Measurements from ENCODE around the gene PRIMPOL.

The PRIMPOL gene

GRCh38 chr4:184693056-184693455 is 43.5 kb downstream of the PRIMPOL start:
- Histone ChIP-seq H3K27ac (ENCODE audit: low read depth, low read length) (no peak overlapping the region), H3K36me3 (ENCODE audit: insufficient read depth, low read length) (peaks cover 56% of the 10 kb centered on the region), H3K9me3 (ENCODE audit: insufficient read depth, low read depth, low read length) (no peaks in the 10 kb centered on the region), H3K27me3 (ENCODE audit: insufficient read depth, low read length) (no peaks in the 10 kb centered on the region), H3K4me3 (ENCODE audit: low read length) (no peak overlapping the region), H3K9ac (ENCODE audit: low read depth, low read length) (no peak overlapping the region), H3K4me1 (ENCODE audit: insufficient read depth, low read length) (peaks cover 8% of the 10 kb centered on the region; the same call in 1 of the 2 replicates)
- 94% methylated on average over 5 of the region's 5 CpGs for WGBS

GRCh38 chr4:184694412-184694956 is 44.9 kb downstream of the PRIMPOL start:
- no peak overlapping the region for H3K4me3 ChIP-seq (ENCODE audit: low read length)
- H3K27ac ChIP-seq (ENCODE audit: low read depth, low read length), result no peak overlapping the region
- H3K36me3 ChIP-seq (ENCODE audit: insufficient read depth, low read length), result peaks cover 67% of the 10 kb centered on the region
- no peak overlapping the region for H3K9ac ChIP-seq (ENCODE audit: low read depth, low read length)
- H3K27me3 ChIP-seq (ENCODE audit: insufficient read depth, low read length), result no peaks in the 10 kb centered on the region
- H3K9me3 ChIP-seq (ENCODE audit: insufficient read depth, low read depth, low read length), result no peaks in the 10 kb centered on the region
- no peaks in the 10 kb centered on the region for H3K4me1 ChIP-seq (ENCODE audit: insufficient read depth, low read length)

GRCh38 chr4:184695178-184695896 is 45.8 kb downstream of the PRIMPOL start:
- Histone ChIP-seq H3K9me3 (ENCODE audit: insufficient read depth, low read depth, low read length) (no peaks in the 10 kb centered on the region), H3K27me3 (ENCODE audit: insufficient read depth, low read length) (no peaks in the 10 kb centered on the region), H3K36me3 (ENCODE audit: insufficient read depth, low read length) (peaks cover 73% of the 10 kb centered on the region), H3K4me3 (ENCODE audit: low read length) (no peak overlapping the region), H3K4me1 (ENCODE audit: insufficient read depth, low read length) (no peaks in the 10 kb centered on the region), H3K27ac (ENCODE audit: low read depth, low read length) (no peak overlapping the region), H3K9ac (ENCODE audit: low read depth, low read length) (no peak overlapping the region)
- 95% methylated on average over 3 of the region's 3 CpGs for WGBS

GRCh38 chr4:184697956-184698355 is 48.4 kb downstream of the PRIMPOL start:
- Histone ChIP-seq H3K4me1 (ENCODE audit: insufficient read depth, low read length) (no peaks in the 10 kb centered on the region), H3K9me3 (ENCODE audit: insufficient read depth, low read depth, low read length) (no peaks in the 10 kb centered on the region), H3K9ac (ENCODE audit: low read depth, low read length) (no peak overlapping the region), H3K27ac (ENCODE audit: low read depth, low read length) (no peak overlapping the region), H3K36me3 (ENCODE audit: insufficient read depth, low read length) (peaks cover 94% of the 10 kb centered on the region), H3K27me3 (ENCODE audit: insufficient read depth, low read length) (no peaks in the 10 kb centered on the region), H3K4me3 (ENCODE audit: low read length) (no peak overlapping the region)
- over 99% methylated on average over 3 of the region's 3 CpGs for WGBS

GRCh38 chr4:184699941-184700340 is 50.4 kb downstream of the PRIMPOL start:
- Histone ChIP-seq H3K27me3 (ENCODE audit: insufficient read depth, low read length) (no peaks in the 10 kb centered on the region), H3K36me3 (ENCODE audit: insufficient read depth, low read length) (peaks cover 94% of the 10 kb centered on the region), H3K4me1 (ENCODE audit: insufficient read depth, low read length) (no peaks in the 10 kb centered on the region), H3K9ac (ENCODE audit: low read depth, low read length) (no peak overlapping the region), H3K4me3 (ENCODE audit: low read length) (no peak overlapping the region), H3K27ac (ENCODE audit: low read depth, low read length) (no peak overlapping the region), H3K9me3 (ENCODE audit: insufficient read depth, low read depth, low read length) (no peaks in the 10 kb centered on the region)
- 93% methylated on average over 3 of the region's 4 CpGs for WGBS

- Histone ChIP-seq H3K4me1 (ENCODE audit: insufficient read depth, low read length) (no peaks in the 10 kb centered on the region), H3K9ac (ENCODE audit: low read depth, low read length) (no peak overlapping the region), H3K27ac (ENCODE audit: low read depth, low read length) (no peak overlapping the region), H3K9me3 (ENCODE audit: insufficient read depth, low read depth, low read length) (no peaks in the 10 kb centered on the region), H3K27me3 (ENCODE audit: insufficient read depth, low read length) (no peaks in the 10 kb centered on the region), H3K36me3 (ENCODE audit: insufficient read depth, low read length) (peaks cover 94% of the 10 kb centered on the region), H3K4me3 (ENCODE audit: low read length) (no peak overlapping the region)
- WGBS, result 90% methylated on average over 2 of the region's 2 CpGs
Observed at GRCh38 chr4:184702114-184702513, 52.6 kb downstream of the PRIMPOL start.

- Histone ChIP-seq H3K9ac (ENCODE audit: low read depth, low read length) (no peak overlapping the region), H3K27me3 (ENCODE audit: insufficient read depth, low read length) (no peaks in the 10 kb centered on the region), H3K4me3 (ENCODE audit: low read length) (no peak overlapping the region), H3K27ac (ENCODE audit: low read depth, low read length) (no peak overlapping the region), H3K36me3 (ENCODE audit: insufficient read depth, low read length) (peaks cover 100% of the 10 kb centered on the region), H3K9me3 (ENCODE audit: insufficient read depth, low read depth, low read length) (no peaks in the 10 kb centered on the region), H3K4me1 (ENCODE audit: insufficient read depth, low read length) (no peaks in the 10 kb centered on the region)
- WGBS, result 99% methylated on average over 4 of the region's 5 CpGs
Observed at GRCh38 chr4:184705692-184706091, 56.2 kb downstream of the PRIMPOL start.

- Histone ChIP-seq H3K4me3 (ENCODE audit: low read length) (no peak overlapping the region), H3K9ac (ENCODE audit: low read depth, low read length) (no peak overlapping the region), H3K4me1 (ENCODE audit: insufficient read depth, low read length) (no peaks in the 10 kb centered on the region), H3K36me3 (ENCODE audit: insufficient read depth, low read length) (peaks cover 100% of the 10 kb centered on the region), H3K27ac (ENCODE audit: low read depth, low read length) (no peak overlapping the region), H3K9me3 (ENCODE audit: insufficient read depth, low read depth, low read length) (no peaks in the 10 kb centered on the region), H3K27me3 (ENCODE audit: insufficient read depth, low read length) (no peaks in the 10 kb centered on the region)
- 92% methylated on average over 1 of the region's 1 CpG for WGBS
Observed at GRCh38 chr4:184706453-184706852, 56.9 kb downstream of the PRIMPOL start.

GRCh38 chr4:184712322-184712721 is 62.8 kb downstream of the PRIMPOL start:
- no peaks in the 10 kb centered on the region for H3K9me3 ChIP-seq (ENCODE audit: insufficient read depth, low read depth, low read length)
- no peaks in the 10 kb centered on the region for H3K27me3 ChIP-seq (ENCODE audit: insufficient read depth, low read length)
- no peak overlapping the region for H3K4me3 ChIP-seq (ENCODE audit: low read length)
- no peaks in the 10 kb centered on the region for H3K4me1 ChIP-seq (ENCODE audit: insufficient read depth, low read length)
- H3K27ac ChIP-seq (ENCODE audit: low read depth, low read length), result no peak overlapping the region
- H3K36me3 ChIP-seq (ENCODE audit: insufficient read depth, low read length), result peaks cover 100% of the 10 kb centered on the region
- H3K9ac ChIP-seq (ENCODE audit: low read depth, low read length), result no peak overlapping the region

GRCh38 chr4:184713887-184714286 is 64.3 kb downstream of the PRIMPOL start:
- H3K4me1 ChIP-seq (ENCODE audit: insufficient read depth, low read length), result no peaks in the 10 kb centered on the region
- no peak overlapping the region for H3K9ac ChIP-seq (ENCODE audit: low read depth, low read length)
- no peak overlapping the region for H3K4me3 ChIP-seq (ENCODE audit: low read length)
- no peak overlapping the region for H3K27ac ChIP-seq (ENCODE audit: low read depth, low read length)
- no peaks in the 10 kb centered on the region for H3K9me3 ChIP-seq (ENCODE audit: insufficient read depth, low read depth, low read length)
- WGBS, result 53% methylated on average over 2 of the region's 2 CpGs
- no peaks in the 10 kb centered on the region for H3K27me3 ChIP-seq (ENCODE audit: insufficient read depth, low read length)
- peaks cover 100% of the 10 kb centered on the region for H3K36me3 ChIP-seq (ENCODE audit: insufficient read depth, low read length)

GRCh38 chr4:184715526-184715925 is 66.0 kb downstream of the PRIMPOL start:
- no peak overlapping the region for H3K27ac ChIP-seq (ENCODE audit: low read depth, low read length)
- H3K4me3 ChIP-seq (ENCODE audit: low read length), result no peak overlapping the region
- H3K27me3 ChIP-seq (ENCODE audit: insufficient read depth, low read length), result no peaks in the 10 kb centered on the region
- H3K9ac ChIP-seq (ENCODE audit: low read depth, low read length), result no peak overlapping the region
- H3K9me3 ChIP-seq (ENCODE audit: insufficient read depth, low read depth, low read length), result no peaks in the 10 kb centered on the region
- WGBS, result 91% methylated on average over 4 of the region's 4 CpGs
- no peaks in the 10 kb centered on the region for H3K4me1 ChIP-seq (ENCODE audit: insufficient read depth, low read length)
- peaks cover 100% of the 10 kb centered on the region for H3K36me3 ChIP-seq (ENCODE audit: insufficient read depth, low read length)

- H3K9me3 ChIP-seq (ENCODE audit: insufficient read depth, low read depth, low read length), result no peaks in the 10 kb centered on the region
- peaks cover 99% of the 10 kb centered on the region for H3K36me3 ChIP-seq (ENCODE audit: insufficient read depth, low read length)
- no peak overlapping the region for H3K4me3 ChIP-seq (ENCODE audit: low read length)
- no peaks in the 10 kb centered on the region for H3K27me3 ChIP-seq (ENCODE audit: insufficient read depth, low read length)
- no peak overlapping the region for H3K27ac ChIP-seq (ENCODE audit: low read depth, low read length)
- no peaks in the 10 kb centered on the region for H3K4me1 ChIP-seq (ENCODE audit: insufficient read depth, low read length)
- 91% methylated on average over 3 of the region's 3 CpGs for WGBS
- H3K9ac ChIP-seq (ENCODE audit: low read depth, low read length), result no peak overlapping the region
Observed at GRCh38 chr4:184719407-184719806, 69.9 kb downstream of the PRIMPOL start.
